A549 treated with CORT108297 at 1 μM for 4 hours (cell line): Measurements from ENCODE around the gene OR8J3. TPM values are rescaled to one million over a fixed set of nuclear protein-coding genes. Genes with fewer than 3 reads are reported as not detected.

Source experiments
- total RNA-seq: library from RNA; stranded (reverse); fragments of 200-300 nt; extraction: Qiagen RNA extraction; gene quantifications from 5 replicates; pipeline ENCODE4 v1.2.3, GENCODE V29; 2022

OR8J3 gene, protein sequence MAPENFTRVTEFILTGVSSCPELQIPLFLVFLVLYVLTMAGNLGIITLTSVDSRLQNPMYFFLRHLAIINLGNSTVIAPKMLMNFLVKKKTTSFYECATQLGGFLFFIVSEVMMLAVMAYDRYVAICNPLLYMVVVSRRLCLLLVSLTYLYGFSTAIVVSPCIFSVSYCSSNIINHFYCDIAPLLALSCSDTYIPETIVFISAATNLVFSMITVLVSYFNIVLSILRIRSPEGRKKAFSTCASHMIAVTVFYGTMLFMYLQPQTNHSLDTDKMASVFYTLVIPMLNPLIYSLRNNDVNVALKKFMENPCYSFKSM
- total RNA-seq, result not detected in 5 replicates

DNA sequence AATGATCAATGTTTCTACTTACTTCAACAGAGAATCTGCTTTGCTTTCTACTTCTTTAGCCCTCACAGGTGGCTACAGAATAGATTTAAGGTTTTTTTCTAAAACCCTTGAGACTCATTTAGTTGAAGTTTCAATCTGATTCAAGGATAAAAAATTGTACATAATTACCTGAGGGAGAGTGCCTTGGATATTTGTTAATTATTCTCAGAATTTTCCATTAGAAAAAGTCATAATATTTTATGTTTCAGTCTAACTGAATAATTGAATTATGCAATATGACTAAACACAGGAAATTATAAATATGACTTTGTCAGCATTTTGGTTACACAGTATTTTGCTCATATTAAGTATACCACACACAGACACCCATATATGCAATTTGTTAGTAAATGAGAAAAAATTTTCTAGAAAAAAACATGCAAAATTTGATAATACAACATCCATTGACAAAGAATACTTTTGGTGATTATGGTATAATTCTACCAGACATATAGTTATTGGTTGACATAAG, at the start of gene OR8J3:
OR8J3 (minus strand) TSS at position 51 of the 511 bp plus-strand sequence. CDS start 2,483 bp downstream, outside the sequence.

GRCh38 chr11:56176318-56176717, 36.3 kb upstream of the OR8J3 start, which contains the start of gene OR5J2:
Gene OR5J2, plus strand, starts transcription at chr11:56176618. Its CDS starts 0 bp downstream, at chr11:56176618.

GRCh38 chr11:56160217-56160616, 20.2 kb upstream of the OR8J3 start, which contains the start of gene OR8K5:
Gene OR8K5, minus strand, starts transcription at chr11:56160317. Its CDS starts 0 bp downstream, at chr11:56160317.

DNA sequence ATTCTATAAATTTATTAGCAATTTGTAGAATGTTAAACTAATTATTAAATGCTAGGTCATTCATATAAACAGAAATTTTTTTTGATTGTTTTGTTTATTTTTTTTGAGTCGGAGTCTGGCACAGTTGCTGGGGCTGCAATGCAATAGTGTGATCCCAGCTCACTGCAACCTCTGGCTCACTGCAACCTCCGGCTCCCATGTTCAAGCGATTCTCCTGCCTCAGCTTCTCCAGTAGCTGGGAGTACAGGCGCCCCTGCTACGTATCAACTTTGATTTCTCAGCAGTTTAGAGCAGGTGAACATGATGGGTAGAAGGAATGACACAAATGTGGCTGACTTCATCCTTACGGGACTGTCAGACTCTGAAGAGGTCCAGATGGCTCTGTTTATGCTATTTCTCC, 17.9 kb downstream of the OR8J3 start, which contains the start of gene OR8H3:
OR8H3 (plus strand) TSS at position 301 of the 400 bp plus-strand sequence; CDS start at position 301, 0 bp downstream.

DNA sequence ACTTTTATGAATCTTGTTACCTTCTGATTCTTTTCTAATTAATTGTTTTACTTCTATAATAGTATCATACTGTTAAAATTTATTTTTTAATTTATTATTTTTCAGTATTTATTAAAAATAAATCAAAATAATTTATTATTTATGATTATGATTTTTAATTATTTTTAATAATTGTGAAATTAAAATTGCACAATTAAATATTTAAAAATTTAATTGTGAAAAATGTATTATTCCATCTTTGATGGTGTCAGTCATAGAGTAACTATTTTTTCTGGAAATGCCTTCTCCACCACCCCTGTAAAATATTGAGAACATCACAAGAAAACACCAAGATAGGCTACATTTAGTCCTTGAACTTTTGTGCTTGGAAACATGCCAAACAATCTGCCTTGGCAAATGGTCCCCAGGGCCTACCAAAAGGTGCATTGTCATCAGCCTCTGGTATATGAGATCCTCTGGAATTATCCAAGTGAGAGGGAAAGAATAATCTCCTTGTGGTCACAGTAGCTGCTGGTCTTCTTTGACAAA, 36.7 kb downstream of the OR8J3 start, which contains the start of gene OR8H2:
OR8H2 (plus strand) TSS at position 478 of the 528 bp plus-strand sequence. CDS start 1,356 bp downstream, outside the sequence.

GRCh38 chr11:56093008-56093407, 47.0 kb downstream of the OR8J3 start, which contains the start of gene OR8I2:
Gene OR8I2, plus strand, starts transcription at chr11:56093308. Its CDS starts 0 bp downstream, at chr11:56093308.

Other genes with a start within 250 kb of the OR8J3 start
- not detected in 5 replicates for gene OR5W2, start 225.6 kb downstream of the OR8J3 start, total RNA-seq
- not detected in 5 replicates for gene OR5I1, start 203.8 kb downstream of the OR8J3 start, total RNA-seq
- not detected in 5 replicates for gene OR10AG1, start 170.3 kb downstream of the OR8J3 start, total RNA-seq
- gene OR5F1, start 145.6 kb downstream of the OR8J3 start, total RNA-seq, result not detected in 5 replicates
- not detected in 5 replicates for gene OR5AS1, start 112.5 kb downstream of the OR8J3 start, total RNA-seq
- not detected in 5 replicates for gene OR8I2, start 46.9 kb downstream of the OR8J3 start, total RNA-seq
- gene OR8H2, start 36.5 kb downstream of the OR8J3 start, total RNA-seq, result not detected in 5 replicates
- not detected in 5 replicates for gene OR8H3, start 17.8 kb downstream of the OR8J3 start, total RNA-seq
- gene OR8K5, start 20.1 kb upstream of the OR8J3 start, total RNA-seq, result not detected in 5 replicates
- not detected in 5 replicates for gene OR5J2, start 36.4 kb upstream of the OR8J3 start, total RNA-seq
- not detected in 5 replicates for gene OR5T2, start 94.1 kb upstream of the OR8J3 start, total RNA-seq
- gene OR5T3, start 112.1 kb upstream of the OR8J3 start, total RNA-seq, result not detected in 5 replicates
- gene OR5T1, start 134.0 kb upstream of the OR8J3 start, total RNA-seq, result not detected in 5 replicates
- not detected in 5 replicates for gene OR8H1, start 152.1 kb upstream of the OR8J3 start, total RNA-seq
- not detected in 5 replicates for gene OR8K3, start 174.9 kb upstream of the OR8J3 start, total RNA-seq
- not detected in 5 replicates for gene OR8K1, start 205.8 kb upstream of the OR8J3 start, total RNA-seq
- not detected in 5 replicates for gene OR8J1, start 214.1 kb upstream of the OR8J3 start, total RNA-seq
- not detected in 5 replicates for gene OR8U1, start 235.4 kb upstream of the OR8J3 start, total RNA-seq